SW480 (cell line): ENCODE measurements around the gene GRM3.
"Not testable (repeated sequence)": the region's sequence is repeated elsewhere in the genome, so short reads cannot be mapped to it uniquely, and the experiment has no call there.

Experiments used
- DNase-seq: peaks from one replicate; pipeline ENCODE4 v3.0.0-alpha.2; 2016; ENCODE audit warnings: low spot score

Gene GRM3

DNA sequence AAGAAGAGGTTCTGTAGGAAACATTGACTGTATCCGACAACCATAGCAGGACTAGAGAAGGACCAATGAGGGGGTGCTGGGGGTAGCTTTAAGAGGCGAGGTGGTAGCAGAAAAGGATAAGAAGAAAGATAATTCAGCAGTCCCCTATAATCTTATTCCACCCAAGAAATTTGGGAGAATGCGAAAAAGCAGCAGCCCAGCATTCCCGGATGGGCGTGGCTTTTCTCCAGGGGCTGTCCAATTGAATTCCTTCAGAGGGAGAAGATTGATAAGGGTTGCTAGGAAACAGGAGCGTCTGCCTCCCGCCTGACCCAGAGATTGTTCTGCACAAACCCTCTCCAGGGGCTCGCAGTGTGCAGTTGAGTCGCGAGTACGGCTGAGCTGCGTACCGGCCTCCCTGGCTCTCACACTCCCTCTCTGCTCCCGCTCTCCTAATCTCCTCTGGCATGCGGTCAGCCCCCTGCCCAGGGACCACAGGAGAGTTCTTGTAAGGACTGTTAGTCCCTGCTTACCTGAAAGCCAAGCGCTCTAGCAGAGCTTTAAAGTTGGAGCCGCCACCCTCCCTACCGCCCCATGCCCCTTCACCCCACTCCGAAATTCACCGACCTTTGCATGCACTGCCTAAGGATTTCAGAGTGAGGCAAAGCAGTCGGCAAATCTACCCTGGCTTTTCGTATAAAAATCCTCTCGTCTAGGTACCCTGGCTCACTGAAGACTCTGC, at the start of gene GRM3:
GRM3 (plus strand) TSS at position 349 of the 721 bp plus-strand sequence. CDS start 121,237 bp downstream, outside the sequence.
- DNase-seq: no peak

DNA sequence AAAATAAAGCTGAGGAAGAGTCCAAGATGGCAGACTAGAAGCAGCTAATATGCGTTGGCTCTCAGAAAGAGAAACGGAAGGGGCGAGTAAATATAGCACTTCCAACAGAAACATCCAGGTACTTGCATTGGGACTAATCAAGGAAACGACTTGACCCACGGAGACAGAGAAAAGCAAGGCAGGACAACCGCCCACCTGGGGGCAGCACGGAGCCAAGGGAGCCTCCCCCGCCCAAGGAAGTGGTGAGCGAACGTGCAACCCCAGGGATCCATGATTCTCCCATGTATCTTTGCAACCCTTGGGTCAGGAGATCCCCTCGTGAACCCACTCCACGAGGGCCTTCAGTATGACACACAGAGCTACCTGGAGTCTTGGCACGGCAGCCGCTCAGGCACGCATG, 45.4 kb upstream of the GRM3 start:
- no peak for DNase-seq

DNA sequence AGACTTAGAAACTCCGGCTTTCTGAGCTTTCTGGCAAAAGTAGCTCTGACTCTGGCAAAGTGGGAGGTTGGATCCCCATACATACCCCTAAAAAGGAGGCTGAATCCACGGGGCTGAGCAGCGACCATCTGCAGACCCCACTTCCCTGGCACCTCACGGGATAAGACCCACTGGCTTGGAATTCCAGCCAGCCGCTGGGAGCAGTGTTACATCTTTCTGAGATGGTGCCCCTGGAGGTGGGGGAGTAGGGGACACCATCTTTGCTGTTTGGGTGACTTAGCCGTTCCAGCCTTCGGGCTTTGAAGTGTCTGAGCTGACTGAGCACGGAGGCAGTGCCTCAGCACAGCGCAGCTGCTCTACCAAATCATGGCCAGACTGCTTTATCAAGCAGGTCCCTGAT, 45.0 kb upstream of the GRM3 start:
- DNase-seq: no peak

- DNase-seq: no peak
These were observed 43.0 kb upstream of the GRM3 start for GRCh38 chr7:86600506-86601290.

DNA sequence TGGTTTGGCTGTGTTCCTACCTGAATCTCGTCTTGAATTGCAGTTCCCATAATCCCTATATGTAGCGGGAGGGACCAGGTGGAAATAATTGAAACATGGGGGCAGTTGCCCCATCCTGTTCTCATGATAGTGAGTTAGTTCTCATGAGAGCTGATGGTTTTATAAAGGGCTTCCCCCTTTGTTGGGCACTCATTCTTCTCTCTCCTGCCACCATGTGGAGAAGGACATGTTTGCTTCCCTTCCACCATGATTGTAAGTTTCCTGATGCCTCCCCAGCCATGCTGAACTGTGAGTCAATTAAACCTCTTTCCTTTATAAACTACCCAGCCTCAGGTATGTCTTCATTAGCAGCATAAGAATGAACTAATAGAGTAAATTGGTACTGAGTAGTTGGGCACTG, 28.0 kb upstream of the GRM3 start:
- DNase-seq: not testable (repeated sequence)

DNA sequence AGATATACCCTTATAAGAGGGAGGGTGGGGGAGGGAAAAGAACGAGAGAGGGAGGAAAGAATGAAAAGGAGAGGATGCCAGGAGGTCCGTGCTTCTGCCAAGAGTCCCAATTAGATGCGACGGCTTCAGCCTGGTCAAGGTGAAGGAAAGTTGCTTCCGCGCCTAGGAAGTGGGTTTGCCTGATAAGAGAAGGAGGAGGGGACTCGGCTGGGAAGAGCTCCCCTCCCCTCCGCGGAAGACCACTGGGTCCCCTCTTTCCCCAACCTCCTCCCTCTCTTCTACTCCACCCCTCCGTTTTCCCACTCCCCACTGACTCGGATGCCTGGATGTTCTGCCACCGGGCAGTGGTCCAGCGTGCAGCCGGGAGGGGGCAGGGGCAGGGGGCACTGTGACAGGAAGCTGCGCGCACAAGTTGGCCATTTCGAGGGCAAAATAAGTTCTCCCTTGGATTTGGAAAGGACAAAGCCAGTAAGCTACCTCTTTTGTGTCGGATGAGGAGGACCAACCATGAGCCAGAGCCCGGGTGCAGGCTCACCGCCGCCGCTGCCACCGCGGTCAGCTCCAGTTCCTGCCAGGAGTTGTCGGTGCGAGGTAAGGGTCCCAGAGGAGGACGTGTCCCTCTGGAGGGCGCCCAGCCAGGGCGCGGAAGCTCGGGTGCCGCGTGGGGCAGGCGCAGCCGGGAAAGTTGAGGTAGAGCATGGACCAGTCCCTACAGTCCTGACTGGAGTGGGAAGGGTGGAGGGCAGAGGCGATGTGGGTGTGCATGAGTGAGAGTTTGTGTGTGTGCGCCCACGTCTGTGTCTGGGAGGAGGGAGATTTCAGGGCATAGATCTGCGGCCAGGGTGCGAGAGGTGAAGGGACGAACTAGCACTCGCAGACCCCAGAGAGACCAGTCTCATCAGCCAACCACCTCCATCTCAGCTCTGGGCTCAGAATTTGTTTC, 844 bp downstream of the GRM3 start:
- no peak for DNase-seq

DNA sequence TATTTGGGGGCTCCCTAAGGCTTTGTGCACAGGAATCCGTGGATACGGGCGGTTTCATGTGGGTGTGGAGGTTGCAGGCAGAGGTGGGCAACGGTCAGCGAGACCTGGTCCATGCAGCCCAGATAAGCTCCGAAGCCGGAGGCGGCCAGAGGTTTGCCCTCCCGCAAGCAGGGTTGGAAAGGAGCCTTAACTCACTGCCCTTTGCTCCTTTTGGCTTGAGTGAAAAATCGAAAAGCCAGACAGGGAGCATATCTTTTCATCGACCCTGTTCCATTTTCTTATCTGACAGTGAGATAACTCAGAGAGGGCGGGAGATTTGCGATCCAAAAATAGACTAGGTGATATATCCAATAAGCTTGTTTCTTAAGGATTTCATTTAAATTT, 1.5 kb downstream of the GRM3 start:
- DNase-seq: no peak

- DNase-seq: no peak
These were observed 2.1 kb downstream of the GRM3 start for GRCh38 chr7:86645676-86646276.

GRCh38 chr7:86647385-86648094, 3.8 kb downstream of the GRM3 start:
- no peak for DNase-seq

GRCh38 chr7:86648169-86648568, 4.5 kb downstream of the GRM3 start:
- no peak for DNase-seq

GRCh38 chr7:86653919-86654659, 10.4 kb downstream of the GRM3 start:
- DNase-seq: no peak

- DNase-seq: no peak
These were observed 14.2 kb downstream of the GRM3 start for GRCh38 chr7:86657948-86658347.

DNA sequence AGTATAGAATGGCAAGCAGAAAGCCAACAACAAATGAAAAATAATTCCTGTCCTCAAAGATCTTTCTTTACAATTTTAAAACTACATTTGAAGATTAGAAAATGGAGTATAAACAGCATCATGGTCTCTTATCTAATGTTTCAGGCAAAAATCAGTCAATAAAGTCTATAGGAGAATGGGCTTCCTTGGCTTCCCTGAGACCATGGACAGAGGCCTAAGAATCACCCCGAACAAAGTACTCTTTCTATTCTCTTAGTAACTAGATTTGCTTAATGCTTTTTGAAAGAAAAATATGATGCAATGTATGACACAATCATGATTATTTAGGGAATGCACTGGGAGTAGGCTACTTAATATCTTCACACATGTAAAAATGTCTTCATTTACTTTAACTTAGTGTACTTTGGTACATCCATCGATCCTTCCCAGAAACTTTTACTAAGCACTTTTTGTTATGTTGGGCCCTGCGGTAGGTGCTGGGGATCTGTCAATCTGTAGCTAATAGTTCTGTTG, 17.3 kb downstream of the GRM3 start:
- DNase-seq: no peak

DNA sequence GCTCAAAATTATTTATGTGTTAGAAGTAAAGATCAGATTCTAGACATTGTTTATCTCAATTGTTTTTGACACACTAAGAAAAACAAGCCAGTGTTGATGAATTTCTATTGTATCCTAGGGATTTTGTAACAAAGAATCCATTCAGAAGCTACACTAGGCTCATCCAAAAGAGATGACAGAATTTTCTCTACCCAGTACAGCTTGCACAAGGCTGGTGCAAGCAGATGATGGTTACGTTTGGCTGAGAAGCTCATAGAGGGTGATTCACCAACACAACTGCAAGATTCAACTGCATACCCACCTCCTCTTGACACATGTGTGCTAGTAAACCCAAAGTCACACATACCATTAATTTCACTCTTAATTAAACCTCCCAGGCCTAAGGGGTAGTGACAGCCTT, 20.8 kb downstream of the GRM3 start:
- DNase-seq: no peak

- DNase-seq: no peak
These were observed 21.3 kb downstream of the GRM3 start for GRCh38 chr7:86664991-86665390.

GRCh38 chr7:86665669-86666068, 22.0 kb downstream of the GRM3 start:
- DNase-seq: no peak

DNA sequence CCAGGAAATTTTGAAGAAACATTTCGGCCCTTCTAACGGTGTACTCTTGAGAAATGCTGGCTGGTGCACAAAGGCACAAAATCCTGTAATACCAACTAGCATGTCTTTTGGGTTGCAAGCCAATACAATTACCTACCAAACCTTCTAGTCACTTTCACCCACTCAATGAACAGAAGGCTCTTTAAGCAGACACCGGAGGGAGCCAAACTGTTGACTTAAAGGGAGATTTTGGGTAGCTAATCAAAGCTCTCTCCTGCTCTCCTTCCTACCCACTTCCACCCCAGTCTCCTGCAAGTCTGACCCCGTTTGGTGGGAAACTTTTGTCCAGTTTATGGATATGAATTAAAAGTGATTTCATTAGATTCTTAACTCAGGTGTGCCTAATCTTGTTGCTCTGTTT, 24.0 kb downstream of the GRM3 start:
- no peak for DNase-seq

GRCh38 chr7:86668315-86668714, 24.6 kb downstream of the GRM3 start:
- DNase-seq: no peak

- DNase-seq: no peak
These were observed 44.1 kb downstream of the GRM3 start for GRCh38 chr7:86687831-86688230.

GRCh38 chr7:86689363-86689762, 45.7 kb downstream of the GRM3 start:
- no peak for DNase-seq
